KBM-7 (cell line): ENCODE data around the gene RPAIN.

Source experiments
- DNase-seq: peaks from one replicate; pipeline ENCODE4 v3.0.0-alpha.2; 2015
- in situ Hi-C: fragments of 300-500 bp; cut with MboI; formaldehyde crosslinking; loops from 2 replicates; pipeline ENCODE4 v1.14.3; 2020; ENCODE audit warnings: low sequenced_read_pairs, low pct_unique_long_range_greater_than_20kb, mixed read lengths

The RPAIN gene

GRCh38 chr17:5473906-5474305 is 53.9 kb downstream of the RPAIN start:
- in situ Hi-C loops: no loop called here
- DNase-seq: no peak

GRCh38 chr17:5478992-5479391 is 59.0 kb downstream of the RPAIN start:
- no peak for DNase-seq
- in situ Hi-C loops: no loop called here

- DNase-seq: no peak
- in situ Hi-C loops: no loop called here
Observed at GRCh38 chr17:5480962-5481361, 61.0 kb downstream of the RPAIN start.

DNA sequence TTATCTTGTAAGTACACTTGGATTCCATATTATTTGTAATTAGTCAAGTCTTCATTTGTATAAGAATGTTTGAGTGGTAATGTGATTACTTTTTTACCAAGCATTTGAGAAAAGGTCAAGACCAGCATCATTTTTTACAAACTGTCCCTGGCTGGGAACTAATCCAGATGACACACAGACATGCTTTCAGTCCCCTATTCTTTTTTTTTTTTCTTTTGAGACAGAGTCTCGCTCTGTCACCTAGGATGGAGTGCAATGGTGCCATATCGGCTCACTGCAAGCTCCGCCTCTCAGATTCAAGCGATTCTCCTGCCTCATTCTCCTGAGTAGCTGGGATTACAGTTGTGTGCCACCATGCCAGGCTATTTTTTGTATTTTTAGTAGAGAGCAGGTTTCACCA is 61.5 kb downstream of the RPAIN start:
- in situ Hi-C loops: no loop called here
- DNase-seq: no peak
